Psoas muscle (tissue), 8 donors: Measurements from ENCODE around the gene IGFBP7. TPM values are rescaled to one million over a fixed set of nuclear protein-coding genes. Genes with fewer than 3 reads are reported as not detected.
A peak's percentile ranks its signal among the peaks of the same experiment; 100 is the strongest.

Source experiments
- ATAC-seq, 4 donors: fragments of 200-7000 bp; cut with Tn5 transposase; one replicate each; pipeline ENCODE4 v1.9.1; 2020; ENCODE audit warnings: moderate library complexity in 3 of 4, mild to moderate bottlenecking in 2 of 4
- DNase-seq, 2 donors: peaks; one replicate each; pipeline ENCODE4 v3.0.0-alpha.2; 2020
- H3K27ac ChIP-seq: fragments of 200-600 bp; one replicate; pipeline ENCODE4 v1.8.0; 2022
- H3K27me3 ChIP-seq, 3 donors: fragments of 200-600 bp in 1 of 3; one replicate each; pipeline versions ENCODE4 v1.6.1 to v1.8.0; 2013 to 2022; ENCODE audit warnings: low read length in 2 of 3, mild to moderate bottlenecking in 2 of 3, moderate library complexity in 1 of 3; ENCODE audit not compliant: insufficient read depth in 3 of 3
- H3K36me3 ChIP-seq, 2 donors: fragments of 200-600 bp in 1 of 2; one replicate each; pipeline versions ENCODE4 v1.6.1 to v1.8.0; 2013 to 2022; ENCODE audit warnings: low read depth in 1 of 2, mild to moderate bottlenecking in 1 of 2, moderate library complexity in 1 of 2; ENCODE audit not compliant: insufficient read depth in 1 of 2
- H3K4me1 ChIP-seq: fragments of 200-600 bp; one replicate; pipeline ENCODE4 v1.8.0; 2022
- H3K4me3 ChIP-seq: fragments of 200-600 bp; one replicate; pipeline ENCODE4 v1.8.0; 2022; ENCODE audit warnings: mild to moderate bottlenecking
- H3K9me3 ChIP-seq: fragments of 200-600 bp; one replicate; pipeline ENCODE4 v1.8.0; 2022
- CTCF ChIP-seq: fragments of 200-600 bp; IDR thresholded peaks from one replicate; pipeline ENCODE4 v1.8.0; 2022; ENCODE audit warnings: antibody characterized with exemption
- WGBS, 3 donors: extraction: QIAGEN DNeasy Blood & Tissue Kit; methylation state at CpG; one replicate each; pipeline versions ENCODE4 v1.1.6 to v1.1.7; 2013; 5-methylcytosine and 5-hydroxymethylcytosine counted together
- intact Hi-C, 2 donors: fragments of 100-400 bp; cut with DNase I; formaldehyde crosslinking; loops; one replicate each; pipeline versions ENCODE4 v1.11.0 to v1.14.2; 2022
- polyA plus RNA-seq, 3 donors: library from polyadenylated mRNA; stranded (reverse); fragments of 200-250 nt; gene quantifications; one replicate each; pipeline ENCODE4 v1.2.3, GENCODE V29; 2013
- total RNA-seq, 4 donors: library from RNA; stranded (reverse); fragmentation: NEBNext Ultra II Directional in 2 of 4; extraction: Animal tissue kit (Norgen Biotek cat#: 25700) in 2 of 4; gene quantifications; one replicate each; pipeline versions ENCODE4 v1.2.1 to v1.2.4, GENCODE V29; 2021 to 2023
- donor health status: healthy with polysubstance abuse.
- donor health status: DM: no; HTN: no; CAD: no; lungs with moderate emphysema.
- donor health status: Bipolar disorder and iron deficiency.
- donor health status: healthy.
- donor health status: DM: yes; HTN: yes; CAD: no.
- donor health status: DM: no; HTN: no; CAD: no.
- donor health status: DM: no; HTN: no; CAD: no.
- donor health status: DM: yes; HTN: yes; CAD: no.

Gene IGFBP7
- total and polyA plus RNA-seq, 7 donors: 82.4 to 175 (median 99.7) TPM

GRCh38 chr4:57103051-57103450 lies 7.1 kb downstream of the IGFBP7 start:
- Histone ChIP-seq H3K4me1 (peaks cover 4% of the 10 kb centered on the region), H3K27me3 (no peaks in the 10 kb centered on the region), H3K27ac (peak overlapping the region; percentile 75), H3K9me3 (no peaks in the 10 kb centered on the region), H3K36me3 (no peaks in the 10 kb centered on the region), H3K4me3 (no peak overlapping the region)
- TF ChIP-seq CTCF: no peak
- peak in 2 of 4 donors; percentile 11 to 54 for ATAC-seq
- WGBS, 3 donors: 63 to 74% (median 69%) methylated on average over 4 of the region's 4 CpGs
- intact Hi-C loops: loop anchor here in 1 of 2 donors (5.0 kb wide), 1 partner anchor 61 kb away; no protein-coding TSS in a partner anchor
- peak in 1 of 2 donors; percentile 57 for DNase-seq

GRCh38 chr4:57102050-57102624 lies 8.0 kb downstream of the IGFBP7 start:
- intact Hi-C loops: loop anchor here in 1 of 2 donors (5.0 kb wide), 1 partner anchor 60 kb away; no protein-coding TSS in a partner anchor
- peak; percentile 56 to 82 (median 78) for ATAC-seq
- H3K4me1 ChIP-seq: peaks cover 4% of the 10 kb centered on the region
- no peaks in the 10 kb centered on the region for H3K27me3 ChIP-seq
- H3K4me3 ChIP-seq: no peak overlapping the region
- H3K27ac ChIP-seq: peak overlapping the region; percentile 75
- no peaks in the 10 kb centered on the region for H3K9me3 ChIP-seq
- WGBS, 3 donors: 25 to 32% (median 28%) methylated on average over 4 of the region's 4 CpGs
- peak; percentile 31 to 67 for DNase-seq
- H3K36me3 ChIP-seq: no peaks in the 10 kb centered on the region
- no peak for TF ChIP-seq CTCF

GRCh38 chr4:57100979-57101651 lies 9.1 kb downstream of the IGFBP7 start:
- no peak for DNase-seq
- Histone ChIP-seq H3K27ac (peak overlapping the region; percentile 75), H3K4me1 (peaks cover 4% of the 10 kb centered on the region), H3K36me3 (no peaks in the 10 kb centered on the region), H3K9me3 (no peaks in the 10 kb centered on the region), H3K27me3 (no peaks in the 10 kb centered on the region), H3K4me3 (no peak overlapping the region)
- no peak for ATAC-seq
- WGBS, 3 donors: 69 to 73% (median 70%) methylated on average over 4 of the region's 4 CpGs
- no peak for TF ChIP-seq CTCF
- intact Hi-C loops: loop anchor here in 1 of 2 donors (5.0 kb wide), 1 partner anchor 59 kb away; no protein-coding TSS in a partner anchor

- ATAC-seq (no peak), DNase-seq (no peak)
- 79 to 87% (median 84%) methylated on average over 2 of the region's 2 CpGs for WGBS, 3 donors
- H3K4me1 ChIP-seq: no peaks in the 10 kb centered on the region
- H3K4me3 ChIP-seq: no peak overlapping the region
- H3K27ac ChIP-seq: no peak overlapping the region
- intact Hi-C loops: no loop called here
- no peaks in the 10 kb centered on the region for H3K9me3 ChIP-seq
- TF ChIP-seq CTCF: no peak
- no peaks in the 10 kb centered on the region for H3K36me3 ChIP-seq
- no peaks in the 10 kb centered on the region for H3K27me3 ChIP-seq
Measured at GRCh38 chr4:57099363-57099762, 10.8 kb downstream of the IGFBP7 start.
